ENCODE results near the gene HLF.

The HLF gene

DNA sequence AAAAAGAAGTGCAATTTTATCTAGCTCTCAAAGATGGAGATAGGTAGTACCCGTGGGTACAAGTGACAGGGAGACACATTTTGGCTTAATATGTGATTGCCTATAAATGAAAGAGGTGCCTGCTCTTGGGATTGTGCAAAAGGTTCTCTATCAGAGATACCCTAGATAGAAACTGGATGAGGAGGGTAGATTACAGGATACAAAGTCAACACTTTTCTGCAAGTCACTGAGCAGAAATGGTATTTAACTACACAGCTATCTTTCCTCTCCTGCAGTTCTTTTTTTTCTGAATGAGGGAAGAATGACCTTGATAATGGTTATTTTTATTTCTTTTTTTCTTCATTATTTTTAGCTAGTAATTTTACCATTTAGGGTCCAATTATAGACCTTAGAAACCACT lies 89.2 kb downstream of the HLF start:
- DNase-seq (ENCODE audit: low read depth, low spot score): no peak

DNA sequence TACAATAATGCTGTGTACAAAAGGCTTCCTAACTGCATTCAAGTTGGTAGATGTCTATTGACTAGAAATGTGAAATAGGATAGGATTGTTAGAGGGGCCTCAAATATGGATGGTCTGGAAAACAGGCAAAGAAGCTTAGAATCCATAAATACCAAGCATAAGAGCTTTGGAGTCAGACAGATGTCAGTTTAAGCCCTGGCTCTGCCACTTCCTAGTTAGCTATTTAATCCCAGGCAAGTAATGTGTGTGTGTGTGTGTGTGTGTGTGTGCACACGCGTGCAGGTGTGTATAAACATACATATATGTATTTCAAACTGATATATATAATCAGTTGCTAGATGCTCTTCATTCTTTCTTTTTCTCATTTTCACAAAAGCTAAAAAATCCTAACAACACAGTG lies 90.2 kb downstream of the HLF start:
- no peak for DNase-seq (ENCODE audit: low read depth, low spot score)

DNA sequence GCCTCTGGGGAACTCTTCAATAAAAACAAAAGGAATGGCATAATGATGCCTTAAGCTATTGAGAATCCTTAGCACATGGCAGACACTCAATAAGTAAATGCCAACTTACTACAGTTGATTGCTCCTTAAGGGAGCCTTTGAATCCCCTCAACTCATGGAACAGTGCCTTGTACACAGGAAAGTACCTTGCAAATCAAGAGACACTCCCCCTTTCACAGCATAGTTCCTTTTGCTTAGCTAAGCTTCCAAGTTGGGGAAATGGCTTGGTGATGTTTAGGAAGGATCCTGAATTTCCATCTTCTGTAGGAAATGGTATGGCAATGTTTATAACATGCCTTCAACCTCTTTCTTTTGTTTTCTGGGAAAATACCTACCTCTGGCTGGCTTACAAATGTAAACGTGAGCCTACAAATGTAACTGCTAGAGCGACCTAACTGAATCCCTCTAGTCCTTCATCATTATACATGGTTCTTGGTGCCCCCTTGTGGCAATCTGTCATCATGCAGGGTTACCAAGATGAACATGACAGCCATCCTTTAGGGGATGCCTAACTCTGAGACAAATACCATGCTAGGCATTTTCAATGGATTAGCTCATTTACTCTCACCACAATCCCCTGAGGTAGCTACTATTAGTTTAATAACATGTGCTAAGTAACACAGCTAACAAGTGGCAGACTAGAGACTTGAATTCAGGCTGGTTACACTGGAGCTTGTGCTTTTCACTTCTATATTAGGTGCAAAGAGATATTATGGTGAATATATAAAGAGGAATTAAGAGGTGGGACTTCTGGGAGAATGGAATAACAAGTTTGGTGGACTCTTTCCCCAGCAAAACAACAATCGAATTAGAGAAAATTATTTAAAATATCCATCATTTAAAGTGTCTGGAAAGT lies 91.9 kb downstream of the HLF start:
- peak; percentile 57 for DNase-seq (ENCODE audit: low read depth, low spot score)

DNA sequence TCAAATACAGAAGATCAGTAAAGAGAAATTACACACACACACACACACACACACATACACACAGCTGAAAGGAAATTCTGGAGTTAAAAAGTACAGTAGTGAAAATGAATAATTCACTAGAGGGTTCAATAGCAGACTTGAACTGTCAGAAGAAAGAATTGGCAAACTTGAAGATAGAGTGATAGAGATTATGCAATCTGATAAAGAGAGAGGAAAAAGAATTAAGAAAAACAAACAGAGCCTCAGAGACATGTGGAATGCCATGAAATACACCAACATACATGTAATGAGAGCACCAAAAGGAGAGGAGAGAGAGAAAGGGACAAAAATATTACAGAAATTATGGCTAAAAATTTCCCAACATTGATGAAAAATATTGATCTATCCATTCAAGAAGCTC lies 96.2 kb downstream of the HLF start:
- no peak for DNase-seq (ENCODE audit: low read depth, low spot score)

DNA sequence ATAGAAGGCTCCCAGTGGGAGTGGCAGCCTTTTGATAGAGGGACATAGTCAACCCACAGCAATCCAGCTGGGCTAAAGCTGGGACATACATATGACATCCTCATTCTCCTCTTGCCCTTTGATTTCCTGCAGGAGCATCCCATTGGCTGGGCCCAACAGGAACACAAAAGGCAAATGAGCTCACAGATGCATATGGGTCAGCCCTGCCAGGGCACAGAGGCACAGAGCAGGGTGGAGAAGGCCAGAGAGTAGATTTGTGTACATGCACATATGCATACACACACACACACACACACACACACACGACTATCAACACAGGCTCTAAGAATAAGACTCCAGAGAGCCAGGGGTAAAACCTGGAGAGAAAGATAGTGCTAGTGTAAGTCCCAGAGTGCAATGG lies 98.3 kb downstream of the HLF start:
- DNase-seq (ENCODE audit: low read depth, low spot score): no peak

DNA sequence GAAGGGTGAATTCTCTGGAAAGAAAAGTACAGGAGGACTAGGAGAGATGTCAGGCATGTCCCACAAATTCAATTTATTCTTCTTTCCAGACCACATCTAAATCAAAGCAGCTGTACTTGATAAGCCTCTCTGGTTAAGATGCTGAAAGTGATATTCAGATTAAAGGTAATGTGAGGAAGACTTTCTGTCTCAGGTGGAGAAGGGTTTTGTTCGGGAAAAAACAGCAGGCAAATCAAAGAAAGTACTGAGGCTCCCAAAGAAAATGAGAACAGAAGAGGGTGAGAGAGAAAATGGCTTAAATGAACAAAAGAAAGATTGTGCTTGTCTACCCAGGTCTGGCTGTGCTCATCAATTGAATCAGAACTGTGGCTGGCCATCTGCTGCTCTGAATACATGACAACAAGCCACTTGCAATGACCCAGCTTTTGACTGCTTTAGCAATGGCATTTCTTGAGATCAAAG lies 101.3 kb downstream of the HLF start:
- DNase-seq (ENCODE audit: low read depth, low spot score): no peak

DNA sequence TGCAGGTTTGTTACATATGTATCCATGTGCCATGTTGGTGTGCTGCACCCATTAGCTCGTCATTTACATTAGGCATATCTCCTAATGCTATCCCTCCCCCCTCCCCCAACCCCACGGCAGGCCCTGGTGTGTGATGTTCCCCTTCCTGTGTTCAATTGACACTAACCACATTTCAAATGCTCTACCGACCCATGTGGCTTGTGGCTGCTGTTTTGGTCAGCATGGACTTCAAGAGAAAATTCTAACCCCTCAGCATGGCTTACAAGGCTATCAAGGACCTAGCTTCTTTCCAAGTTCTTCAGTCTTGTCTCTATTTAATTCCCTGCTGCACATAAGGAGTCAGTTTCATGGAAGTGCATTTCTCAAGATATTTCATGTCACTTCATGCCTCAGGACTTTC lies 103.9 kb downstream of the HLF start:
- DNase-seq (ENCODE audit: low read depth, low spot score): no peak

All from activated CD4-positive, CD25-positive, alpha-beta regulatory T cell treated with anti-CD3 and anti-CD28 coated beads, Interleukin-2, amount 50 U/mL, for 16 hours (primary cell).